Progenitor cell of endocrine pancreas (in vitro differentiated cells): ENCODE data around the gene SPAG17. TPM values are rescaled to one million over a fixed set of nuclear protein-coding genes. Genes with fewer than 3 reads are reported as not detected.

Experiments used
- DNase-seq: peaks from one replicate; pipeline ENCODE4 v3.0.0; 2021; ENCODE audit warnings: low spot score; ENCODE audit not compliant: unreplicated experiment
- H3K27ac Mint-ChIP-seq: 2 replicates; pipeline ENCODE4 v1.8.0; 2021; ENCODE audit warnings: mild to moderate bottlenecking, moderate library complexity, mixed read lengths
- H3K27me3 Mint-ChIP-seq: 2 replicates; pipeline ENCODE4 v1.8.0; 2021; ENCODE audit warnings: mixed read lengths
- H3K36me3 Mint-ChIP-seq: 2 replicates; pipeline ENCODE4 v1.8.0; 2022; ENCODE audit warnings: mixed read lengths; ENCODE audit not compliant: insufficient read depth
- H3K4me1 Mint-ChIP-seq: 2 replicates; pipeline ENCODE4 v1.8.0; 2021; ENCODE audit warnings: low read depth, mixed read lengths
- H3K4me3 Mint-ChIP-seq: 2 replicates; pipeline ENCODE4 v1.8.0; 2021; ENCODE audit warnings: low read depth, mild to moderate bottlenecking, moderate library complexity, mixed read lengths
- H3K9me3 Mint-ChIP-seq: 2 replicates; pipeline ENCODE4 v1.8.0; 2021; ENCODE audit warnings: low read depth, mixed read lengths
- CTCF ChIP-seq: fragments of 200-600 bp; sonication (generic); IDR thresholded peaks from one replicate; pipeline ENCODE4 v1.5.0; 2021; ENCODE audit warnings: antibody characterized with exemption, mild to moderate bottlenecking; ENCODE audit not compliant: unreplicated experiment
- total RNA-seq: library from RNA; stranded (reverse); gene quantifications from 2 replicates; pipeline ENCODE4 v1.2.1, GENCODE V29; 2021

The SPAG17 gene
- total RNA-seq, 1 donor from 2014 or later: 14.9 TPM

- Mint-ChIP-seq H3K9me3 (no peaks in the 10 kb centered on the region), H3K4me1 (no peaks in the 10 kb centered on the region)
Observed at GRCh38 chr1:118214866-118215265, 29.8 kb upstream of the SPAG17 start.

GRCh38 chr1:118210723-118211110 lies 25.7 kb upstream of the SPAG17 start:
- H3K9me3 Mint-ChIP-seq: no peaks in the 10 kb centered on the region
- no peaks in the 10 kb centered on the region for H3K27me3 Mint-ChIP-seq
- H3K27ac Mint-ChIP-seq: no peak overlapping the region
- TF ChIP-seq CTCF: no peak
- no peak for DNase-seq
- H3K4me1 Mint-ChIP-seq: no peaks in the 10 kb centered on the region
- H3K36me3 Mint-ChIP-seq: no peaks in the 10 kb centered on the region
- no peak overlapping the region for H3K4me3 Mint-ChIP-seq

More at GRCh38 chr1:118214866-118215265, 29.8 kb upstream of the SPAG17 start:
- no peak for TF ChIP-seq CTCF
- Mint-ChIP-seq H3K4me3 (no peak overlapping the region), H3K36me3 (no peaks in the 10 kb centered on the region), H3K27me3 (no peaks in the 10 kb centered on the region), H3K27ac (no peak overlapping the region)
- DNase-seq: no peak

GRCh38 chr1:118210051-118210722 lies 25.2 kb upstream of the SPAG17 start:
- Mint-ChIP-seq H3K36me3 (no peaks in the 10 kb centered on the region), H3K27ac (no peak overlapping the region), H3K27me3 (no peaks in the 10 kb centered on the region), H3K4me1 (no peaks in the 10 kb centered on the region), H3K4me3 (no peak overlapping the region), H3K9me3 (no peaks in the 10 kb centered on the region)
- no peak for TF ChIP-seq CTCF
- no peak for DNase-seq

GRCh38 chr1:118209648-118210047 lies 24.6 kb upstream of the SPAG17 start:
- no peaks in the 10 kb centered on the region for H3K4me1 Mint-ChIP-seq

GRCh38 chr1:118206966-118207365 lies 21.9 kb upstream of the SPAG17 start:
- Mint-ChIP-seq H3K9me3 (no peaks in the 10 kb centered on the region), H3K27ac (no peak overlapping the region)

More at GRCh38 chr1:118209648-118210047, 24.6 kb upstream of the SPAG17 start:
- Mint-ChIP-seq H3K9me3 (no peaks in the 10 kb centered on the region), H3K36me3 (no peaks in the 10 kb centered on the region), H3K27ac (no peak overlapping the region), H3K27me3 (no peaks in the 10 kb centered on the region), H3K4me3 (no peak overlapping the region)
- no peak for DNase-seq
- no peak for TF ChIP-seq CTCF

More at GRCh38 chr1:118206966-118207365, 21.9 kb upstream of the SPAG17 start:
- TF ChIP-seq CTCF: no peak
- no peak overlapping the region for H3K4me3 Mint-ChIP-seq
- no peaks in the 10 kb centered on the region for H3K36me3 Mint-ChIP-seq
- no peaks in the 10 kb centered on the region for H3K4me1 Mint-ChIP-seq
- no peaks in the 10 kb centered on the region for H3K27me3 Mint-ChIP-seq
- no peak for DNase-seq
